Rectal smooth muscle tissue (tissue), 1 donor: ENCODE results near the gene ARL6IP5.

Source experiments
- H3K27ac ChIP-seq: one replicate; pipeline ENCODE4 v1.7.0; 2013; ENCODE audit warnings: low read depth, low read length, inconsistent platforms
- H3K27me3 ChIP-seq: one replicate; pipeline ENCODE4 v1.7.0; 2013; ENCODE audit warnings: low read length; ENCODE audit not compliant: control insufficient read depth, insufficient read depth
- H3K36me3 ChIP-seq: one replicate; pipeline ENCODE4 v1.7.0; 2013; ENCODE audit warnings: low read length; ENCODE audit not compliant: control insufficient read depth, insufficient read depth
- H3K4me1 ChIP-seq: one replicate; pipeline ENCODE4 v1.7.0; 2013; ENCODE audit warnings: low read length; ENCODE audit not compliant: control insufficient read depth, insufficient read depth
- H3K4me3 ChIP-seq: one replicate; pipeline ENCODE4 v1.7.0; 2013; ENCODE audit warnings: low read length
- H3K9ac ChIP-seq: one replicate; pipeline ENCODE4 v1.7.0; 2013; ENCODE audit warnings: low read length

ARL6IP5 gene

GRCh38 chr3:69072928-69073327 lies 11.8 kb upstream of the ARL6IP5 start:
- no peaks in the 10 kb centered on the region for H3K27me3 ChIP-seq
- no peak overlapping the region for H3K9ac ChIP-seq
- H3K4me3 ChIP-seq = no peak overlapping the region
- H3K27ac ChIP-seq = no peak overlapping the region
- H3K36me3 ChIP-seq = no peaks in the 10 kb centered on the region
- H3K4me1 ChIP-seq = no peaks in the 10 kb centered on the region

- H3K36me3 ChIP-seq = no peaks in the 10 kb centered on the region
- peaks cover 12% of the 10 kb centered on the region for H3K4me1 ChIP-seq
- H3K9ac ChIP-seq = peak overlapping the region; percentile 58
- peak overlapping the region; percentile 80 for H3K4me3 ChIP-seq
- peak overlapping the region; percentile 23 for H3K27ac ChIP-seq
- H3K27me3 ChIP-seq = no peaks in the 10 kb centered on the region
Observed at GRCh38 chr3:69079269-69080159, 5.2 kb upstream of the ARL6IP5 start.

- no peaks in the 10 kb centered on the region for H3K36me3 ChIP-seq
- peaks cover 14% of the 10 kb centered on the region for H3K4me1 ChIP-seq
- H3K27me3 ChIP-seq = no peaks in the 10 kb centered on the region
- peak within 1 kb of the TSS; percentile 23 for H3K27ac ChIP-seq
- H3K9ac ChIP-seq = peak within 1 kb of the TSS; percentile 58
- peak within 1 kb of the TSS; percentile 80 for H3K4me3 ChIP-seq
Observed at GRCh38 chr3:69080233-69080920, 4.4 kb upstream of the ARL6IP5 start, which contains the start of gene UBA3. TSS of gene UBA3 (minus strand) at chr3:69080365. CDS start at chr3:69080353, 12 bp downstream.

GRCh38 chr3:69081583-69082262 lies 3.0 kb upstream of the ARL6IP5 start:
- Histone ChIP-seq H3K4me3 (no peak overlapping the region), H3K27me3 (no peaks in the 10 kb centered on the region), H3K9ac (no peak overlapping the region), H3K4me1 (peaks cover 14% of the 10 kb centered on the region), H3K36me3 (no peaks in the 10 kb centered on the region), H3K27ac (no peak overlapping the region)

GRCh38 chr3:69082361-69082760 lies 2.4 kb upstream of the ARL6IP5 start:
- no peak overlapping the region for H3K9ac ChIP-seq
- H3K36me3 ChIP-seq = no peaks in the 10 kb centered on the region
- peaks cover 14% of the 10 kb centered on the region for H3K4me1 ChIP-seq
- no peak overlapping the region for H3K4me3 ChIP-seq
- no peak overlapping the region for H3K27ac ChIP-seq
- no peaks in the 10 kb centered on the region for H3K27me3 ChIP-seq

- Histone ChIP-seq H3K36me3 (no peaks in the 10 kb centered on the region), H3K27ac (no peak overlapping the region), H3K4me3 (no peak overlapping the region), H3K4me1 (peaks cover 14% of the 10 kb centered on the region), H3K9ac (no peak overlapping the region), H3K27me3 (no peaks in the 10 kb centered on the region)
Observed at GRCh38 chr3:69082805-69083204, 1.9 kb upstream of the ARL6IP5 start.

- Histone ChIP-seq H3K27me3 (no peaks in the 10 kb centered on the region), H3K9ac (peak overlapping the region; percentile 82), H3K27ac (peak overlapping the region; percentile 85), H3K4me1 (peaks cover 22% of the 10 kb centered on the region), H3K4me3 (peak overlapping the region; percentile 82), H3K36me3 (no peaks in the 10 kb centered on the region)
Observed at GRCh38 chr3:69085168-69085832, 563 bp downstream of the ARL6IP5 start.

- peaks cover 20% of the 10 kb centered on the region for H3K4me1 ChIP-seq
- no peaks in the 10 kb centered on the region for H3K36me3 ChIP-seq
- peak overlapping the region; percentile 85 for H3K27ac ChIP-seq
- no peaks in the 10 kb centered on the region for H3K27me3 ChIP-seq
- H3K9ac ChIP-seq = peak overlapping the region; percentile 72
- peak overlapping the region; percentile 82 for H3K4me3 ChIP-seq
Observed at GRCh38 chr3:69085833-69086722, 1.3 kb downstream of the ARL6IP5 start.

GRCh38 chr3:69087030-69087791 lies 2.5 kb downstream of the ARL6IP5 start:
- H3K4me1 ChIP-seq = peaks cover 23% of the 10 kb centered on the region

GRCh38 chr3:69088063-69088462 lies 3.3 kb downstream of the ARL6IP5 start:
- H3K27ac ChIP-seq = peak overlapping the region; percentile 4
- no peak overlapping the region for H3K4me3 ChIP-seq
- peaks cover 23% of the 10 kb centered on the region for H3K4me1 ChIP-seq
- no peaks in the 10 kb centered on the region for H3K27me3 ChIP-seq
- H3K9ac ChIP-seq = no peak overlapping the region
- no peaks in the 10 kb centered on the region for H3K36me3 ChIP-seq

More at GRCh38 chr3:69087030-69087791, 2.5 kb downstream of the ARL6IP5 start:
- H3K36me3 ChIP-seq = no peaks in the 10 kb centered on the region
- H3K27ac ChIP-seq = peak overlapping the region; percentile 42
- peak overlapping the region; percentile 82 for H3K4me3 ChIP-seq
- no peaks in the 10 kb centered on the region for H3K27me3 ChIP-seq
- no peak overlapping the region for H3K9ac ChIP-seq

- Histone ChIP-seq H3K36me3 (no peaks in the 10 kb centered on the region), H3K4me3 (no peak overlapping the region), H3K27ac (no peak overlapping the region), H3K9ac (no peak overlapping the region), H3K27me3 (no peaks in the 10 kb centered on the region), H3K4me1 (peaks cover 29% of the 10 kb centered on the region)
Observed at GRCh38 chr3:69090021-69090420, 5.3 kb downstream of the ARL6IP5 start.
